ENCODE data around the gene HRAS.

The HRAS gene

DNA sequence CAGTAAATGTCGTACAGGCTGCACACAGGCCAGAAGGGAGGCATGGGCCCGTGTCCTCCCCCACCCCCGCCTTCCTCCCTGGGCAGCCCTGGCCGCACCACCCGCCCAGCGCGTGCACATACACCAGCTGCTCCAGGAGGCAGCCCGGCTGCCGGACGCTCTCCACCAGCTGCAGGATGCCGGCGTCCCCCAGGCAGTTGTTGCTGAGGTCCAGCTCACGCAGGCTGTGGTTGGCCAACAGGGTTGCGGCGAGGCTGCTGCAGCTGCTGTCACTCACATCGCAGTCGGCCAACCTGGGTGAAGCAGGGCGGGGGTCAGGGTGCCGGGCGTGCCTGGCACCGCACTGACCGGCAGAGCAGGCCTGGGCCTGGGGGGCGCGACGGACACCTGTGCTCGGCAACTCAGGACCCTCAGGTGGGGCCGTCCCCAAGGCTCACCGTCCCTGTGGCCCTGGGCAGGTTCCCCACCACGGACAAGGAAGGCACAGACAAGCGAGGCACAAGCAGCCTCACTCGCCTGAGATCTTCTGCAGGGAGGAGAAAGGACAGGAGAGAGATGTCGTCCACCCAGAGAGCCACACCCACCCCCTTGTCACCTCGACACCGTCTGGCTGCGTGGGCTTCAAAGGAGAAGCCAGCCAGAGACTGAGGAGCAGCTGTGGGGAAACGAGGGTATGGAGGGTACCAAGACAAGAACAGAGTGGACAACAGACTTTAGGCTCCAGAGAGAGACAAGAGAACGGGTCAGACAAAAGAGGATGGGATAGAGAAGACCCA, 40.4 kb downstream of the HRAS start:
- no peak for DNase-seq (ENCODE audit: low spot score)

DNA sequence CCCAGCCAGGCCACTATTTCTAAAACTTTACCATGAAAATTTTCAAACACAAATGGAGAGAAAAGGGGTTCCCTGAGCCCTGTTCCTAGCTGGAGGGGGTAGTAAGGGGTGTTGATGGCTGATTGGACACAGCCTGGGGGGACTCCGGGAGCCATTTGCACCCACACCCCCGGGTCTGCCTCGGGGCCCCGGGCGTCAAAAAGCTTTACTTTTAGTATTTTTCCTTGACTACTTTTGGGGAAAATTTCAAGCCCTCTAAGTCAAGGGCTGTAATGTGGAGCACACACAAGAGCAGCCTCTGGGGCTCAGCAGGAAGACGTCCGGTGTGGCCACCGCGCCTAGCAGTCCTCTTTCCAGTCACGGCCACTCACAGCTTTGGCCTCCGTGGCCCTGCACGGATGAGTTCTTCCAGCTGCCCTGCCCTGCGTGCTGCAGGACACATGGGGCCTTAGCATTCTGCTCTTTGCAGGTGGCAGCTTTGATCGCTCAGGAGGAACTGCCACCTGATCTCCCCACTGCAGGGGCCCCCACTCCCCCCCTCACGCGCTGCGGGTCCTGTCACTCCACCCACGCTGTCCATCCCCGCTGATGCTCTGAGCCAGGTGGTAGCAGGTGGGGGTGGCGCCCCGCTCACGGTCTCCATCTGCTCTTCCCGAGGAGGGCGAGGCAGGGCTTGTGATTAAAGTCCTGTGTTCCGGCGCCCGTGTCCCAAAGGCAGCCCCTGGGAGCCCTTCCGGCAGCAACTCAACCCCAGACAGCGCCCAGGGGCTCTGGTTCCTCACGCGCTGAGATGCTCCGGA, 42.7 kb downstream of the HRAS start:
- no peak for DNase-seq (ENCODE audit: low spot score)

DNA sequence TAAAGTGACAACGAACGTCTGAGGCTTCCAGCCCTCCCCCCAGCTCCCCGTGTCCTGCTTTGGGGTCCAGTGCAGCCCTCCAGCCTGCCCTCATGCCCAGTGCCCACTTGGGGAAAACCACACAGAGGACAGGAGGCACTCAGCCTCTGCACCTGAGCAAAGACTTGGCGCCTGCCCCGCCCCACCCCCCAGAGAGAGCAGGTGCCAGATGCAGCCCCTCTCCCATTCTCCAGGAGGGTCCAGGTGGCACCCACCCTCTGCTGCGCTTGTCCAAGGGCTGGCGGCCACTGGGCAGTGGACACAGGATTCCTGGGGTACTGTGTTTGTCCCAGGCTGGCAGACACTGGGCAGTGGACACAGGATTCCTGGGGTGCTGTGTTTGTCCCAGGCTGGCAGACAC, 44.0 kb downstream of the HRAS start:
- DNase-seq (ENCODE audit: low spot score) = no peak

DNA sequence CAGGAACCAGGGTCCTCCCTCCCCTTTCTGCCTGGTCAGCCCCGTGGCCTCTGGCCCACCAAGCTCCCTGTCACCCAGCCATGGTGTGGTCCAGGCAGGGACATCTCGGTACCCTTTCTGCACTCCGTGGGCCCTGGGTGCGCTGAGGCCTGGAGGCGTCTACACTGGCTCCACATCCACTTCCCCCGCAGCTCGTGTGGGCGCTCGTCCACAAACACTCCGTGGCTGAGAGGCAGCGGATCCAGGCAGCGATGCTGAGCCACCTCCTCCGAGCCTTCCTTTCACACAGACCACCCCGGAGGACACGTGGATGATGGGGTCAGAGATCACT, 44.5 kb downstream of the HRAS start:
- DNase-seq (ENCODE audit: low spot score) = no peak

DNA sequence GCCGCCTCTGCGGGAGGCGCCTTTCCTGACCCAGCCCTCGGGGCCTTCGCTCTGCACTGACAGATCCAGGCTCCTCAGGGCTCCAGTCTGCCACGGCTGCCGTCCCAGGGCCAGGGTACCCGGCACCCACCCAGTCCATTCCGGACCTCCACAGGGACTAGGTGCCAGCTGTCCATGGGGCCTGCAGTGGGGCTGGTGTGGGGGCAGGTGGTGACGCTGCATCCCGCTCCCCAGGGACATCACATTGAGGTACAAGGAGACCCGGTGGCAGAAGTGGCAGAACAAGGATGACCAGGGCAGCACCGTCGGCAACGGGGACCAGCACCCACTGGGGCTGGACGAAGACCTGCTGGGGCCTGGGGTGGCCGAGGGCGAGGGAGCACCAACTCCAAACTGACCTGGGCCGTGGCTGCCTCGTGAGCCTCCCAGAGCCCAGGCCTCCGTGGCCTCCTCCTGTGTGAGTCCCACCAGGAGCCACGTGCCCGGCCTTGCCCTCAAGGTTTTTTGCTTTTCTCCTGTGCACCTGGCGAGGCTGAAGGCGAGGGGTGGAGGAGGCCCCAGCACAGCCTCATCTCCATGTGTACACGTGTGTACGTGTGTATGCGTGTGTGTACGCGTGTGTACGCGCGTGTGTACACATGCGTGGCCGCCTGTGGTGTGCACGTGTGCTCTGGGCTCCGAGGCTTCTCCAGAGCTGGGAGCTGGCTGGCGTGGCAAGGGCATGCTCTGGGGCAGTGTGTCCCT, 45.0 kb downstream of the HRAS start:
- DNase-seq (ENCODE audit: low spot score) = no peak

DNA sequence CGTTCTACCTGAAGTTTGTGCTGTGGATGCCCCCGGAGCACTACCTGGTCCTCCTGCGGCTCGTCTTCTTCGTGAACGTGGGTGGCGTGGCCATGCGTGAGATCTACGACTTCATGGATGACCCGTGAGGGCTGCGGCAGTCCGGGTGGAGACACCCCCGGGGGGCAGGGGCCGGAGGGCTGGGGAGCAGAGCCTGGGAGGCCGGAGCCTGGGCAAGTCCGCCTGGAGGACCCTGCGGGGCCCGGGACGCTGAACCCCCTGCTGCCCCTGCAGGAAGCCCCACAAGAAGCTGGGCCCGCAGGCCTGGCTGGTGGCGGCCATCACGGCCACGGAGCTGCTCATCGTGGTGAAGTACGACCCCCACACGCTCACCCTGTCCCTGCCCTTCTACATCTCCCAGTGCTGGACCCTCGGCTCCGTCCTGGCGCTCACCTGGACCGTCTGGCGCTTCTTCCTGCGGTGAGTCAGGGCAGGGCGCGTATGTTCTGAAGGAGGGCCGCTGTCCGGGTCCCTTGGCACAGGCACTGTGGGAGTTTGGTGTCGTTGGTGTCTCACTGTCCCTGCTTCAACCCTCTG, 45.7 kb downstream of the HRAS start:
- DNase-seq (ENCODE audit: low spot score) = no peak

DNA sequence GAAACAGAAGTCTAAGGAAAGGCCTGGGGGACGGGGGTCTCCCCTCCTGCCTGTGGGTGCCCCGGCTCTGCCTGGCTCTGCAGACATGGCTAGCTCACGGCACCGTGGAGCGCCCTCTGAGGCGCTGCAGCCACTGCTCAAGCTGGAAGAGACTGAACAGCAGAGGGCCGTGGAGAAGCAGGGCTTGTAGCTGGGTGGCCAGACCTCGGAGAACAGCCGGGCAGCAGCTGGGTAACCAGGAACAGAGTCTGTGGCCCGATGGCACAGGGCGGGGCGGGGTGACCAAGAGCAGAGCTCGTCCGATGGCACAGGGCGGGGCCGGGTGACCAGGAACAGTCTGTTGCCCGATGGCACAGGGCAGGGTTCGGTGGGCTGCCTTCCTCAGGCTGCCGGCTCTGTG, 46.4 kb downstream of the HRAS start:
- no peak for DNase-seq (ENCODE audit: low spot score)

DNA sequence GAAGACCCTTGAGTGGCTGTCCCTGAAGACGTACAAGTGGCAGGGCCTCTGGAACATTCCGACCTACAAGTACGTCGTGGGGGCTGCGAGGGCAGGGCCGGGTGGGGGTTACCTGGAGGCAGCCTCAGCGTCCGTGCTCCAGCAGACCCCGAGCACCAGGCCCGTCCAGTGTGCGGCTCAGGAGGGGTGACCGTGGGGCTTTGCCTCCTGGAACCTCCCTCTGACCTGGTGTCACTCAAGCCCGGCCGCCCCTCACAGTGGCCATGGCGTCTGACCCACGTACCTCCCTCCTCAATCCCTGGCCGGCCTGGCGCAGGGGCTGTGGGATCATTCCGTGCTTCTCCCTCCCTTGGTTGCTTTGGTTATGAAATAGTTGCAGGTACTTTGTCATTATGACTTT, 46.8 kb downstream of the HRAS start:
- no peak for DNase-seq (ENCODE audit: low spot score)

DNA sequence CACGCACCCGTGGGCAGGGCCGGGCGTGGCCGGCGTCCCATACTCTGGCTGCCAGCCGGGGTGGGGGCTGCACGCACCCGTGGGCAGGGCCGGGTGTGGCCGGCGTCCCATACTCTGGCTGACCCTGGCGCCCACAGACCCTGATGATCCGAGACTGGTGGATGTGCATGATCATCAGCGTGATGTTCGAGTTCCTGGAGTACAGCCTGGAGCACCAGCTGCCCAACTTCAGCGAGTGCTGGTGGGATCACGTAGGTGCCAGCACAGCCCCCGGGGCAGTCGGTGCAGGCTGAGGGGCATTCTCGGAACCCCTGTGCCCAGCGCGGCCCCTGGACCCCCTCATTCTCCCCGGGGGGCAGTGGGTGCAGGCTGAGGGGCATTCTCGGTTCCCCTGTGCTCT, 47.3 kb downstream of the HRAS start:
- DNase-seq (ENCODE audit: low spot score) = no peak

DNA sequence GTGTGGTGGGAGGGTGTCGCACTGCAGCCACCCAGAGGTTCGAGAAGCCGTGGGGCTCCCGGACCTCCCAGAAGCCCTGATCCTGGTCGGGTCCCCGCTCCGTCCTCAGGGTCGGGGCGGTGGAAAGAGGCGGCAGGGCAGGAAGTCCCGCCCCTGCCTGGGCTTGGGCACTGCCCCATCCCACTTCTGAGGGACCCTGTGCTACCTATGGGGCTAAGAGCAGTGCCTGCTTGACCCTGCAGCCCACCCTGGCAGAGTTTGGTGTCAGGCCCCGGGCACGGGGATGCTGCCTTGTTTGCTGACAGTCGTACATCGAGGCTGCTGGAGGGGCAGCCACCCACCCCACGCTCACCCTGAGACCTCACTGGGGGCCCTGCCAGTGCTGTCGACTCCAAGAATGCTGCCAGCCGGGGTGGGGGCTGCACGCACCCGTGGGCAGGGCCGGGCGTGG, 47.8 kb downstream of the HRAS start:
- DNase-seq (ENCODE audit: low spot score) = no peak

DNA sequence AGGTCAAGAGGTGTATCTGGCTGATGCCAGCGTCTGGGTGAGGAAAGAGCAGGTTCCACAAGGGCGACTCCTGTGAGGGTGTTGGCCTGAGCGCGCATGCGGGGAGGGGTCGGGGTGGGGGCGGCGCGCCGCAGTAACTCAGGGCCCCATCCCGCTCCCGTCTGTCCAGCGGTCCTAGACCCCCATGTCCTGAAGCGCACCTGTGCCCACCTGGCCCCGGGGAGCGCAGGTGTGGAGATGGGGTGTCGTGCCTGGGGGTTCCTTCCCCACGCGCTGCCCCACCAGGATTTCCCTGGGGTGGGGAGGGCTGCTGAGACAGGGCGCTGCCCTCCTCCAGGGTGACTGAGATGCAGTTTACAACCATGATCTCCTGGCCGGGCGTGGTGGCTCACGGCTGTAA, 49.2 kb downstream of the HRAS start:
- DNase-seq (ENCODE audit: low spot score) = no peak

DNA sequence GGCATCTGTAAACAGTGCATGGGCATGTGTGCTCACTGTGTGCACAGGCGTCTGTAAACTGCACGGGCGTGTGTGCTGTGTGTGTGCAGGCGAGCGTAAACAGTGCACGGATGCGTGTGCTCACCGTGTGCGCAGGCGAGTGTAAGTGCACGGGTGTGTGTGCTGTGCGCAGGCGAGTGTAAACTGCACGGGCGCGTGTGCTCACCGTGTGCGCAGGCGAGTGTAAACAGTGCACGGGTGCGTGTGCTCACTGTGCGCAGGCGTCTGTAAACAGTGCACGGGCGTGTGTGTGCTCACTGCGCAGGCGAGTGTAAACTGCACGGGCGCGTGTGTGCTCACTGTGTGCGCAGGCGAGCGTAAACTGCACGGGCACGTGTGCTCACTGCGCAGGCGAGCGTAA, 50.8 kb downstream of the HRAS start:
- DNase-seq (ENCODE audit: low spot score) = no peak

Data from COLO829 (cell line).